HG03520 (cell line): ENCODE data around the gene EXOC6B.

Experiments used
- ATAC-seq: cut with Tn5 transposase; IDR thresholded peaks from one replicate; pipeline ENCODE4 v1.9.1; 2021; ENCODE audit warnings: mild to moderate bottlenecking, moderate library complexity; ENCODE audit not compliant: unreplicated experiment

Gene EXOC6B

DNA sequence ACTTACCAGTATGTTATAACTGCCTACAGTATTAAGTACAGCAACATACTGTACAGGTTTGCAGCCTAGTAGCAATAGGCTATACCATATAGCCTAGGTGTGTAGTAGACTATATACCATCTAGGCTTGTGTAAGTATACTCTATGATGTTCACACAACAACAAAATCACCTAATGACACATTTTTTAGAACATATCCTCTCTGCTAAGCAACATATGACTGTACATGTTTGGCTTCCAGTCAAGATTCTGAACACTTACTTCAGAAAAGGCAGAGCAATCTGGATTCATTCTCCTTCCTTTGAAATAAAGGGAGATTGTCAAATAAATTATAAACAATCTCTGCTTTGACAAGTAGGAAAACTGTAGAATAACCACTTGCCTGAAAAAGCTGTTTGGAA lies 81.8 kb downstream of the EXOC6B start:
- no peak for ATAC-seq

- ATAC-seq = no peak
Observed at GRCh38 chr2:72743481-72743880, 82.4 kb downstream of the EXOC6B start.

- no peak for ATAC-seq
Observed at GRCh38 chr2:72738096-72738495, 87.7 kb downstream of the EXOC6B start.

DNA sequence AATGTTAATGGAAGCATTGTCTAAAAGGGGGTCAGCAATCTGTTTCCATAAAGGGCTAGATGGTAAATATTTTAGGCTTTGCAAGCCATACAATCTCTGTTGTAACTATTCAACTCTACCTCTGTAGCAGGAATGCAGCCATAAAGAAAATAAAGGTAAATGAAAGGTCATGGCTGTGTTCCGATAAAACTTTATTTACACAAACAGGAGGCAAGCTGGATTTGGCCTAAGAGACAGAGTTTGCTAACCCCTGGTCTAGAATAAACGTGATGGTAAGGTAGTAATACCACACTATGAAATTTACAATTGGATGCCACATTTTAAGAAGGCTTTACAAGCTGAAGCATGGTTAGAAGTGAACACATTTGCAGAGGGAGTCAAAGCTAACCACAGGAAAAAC lies 91.4 kb downstream of the EXOC6B start:
- ATAC-seq = no peak

DNA sequence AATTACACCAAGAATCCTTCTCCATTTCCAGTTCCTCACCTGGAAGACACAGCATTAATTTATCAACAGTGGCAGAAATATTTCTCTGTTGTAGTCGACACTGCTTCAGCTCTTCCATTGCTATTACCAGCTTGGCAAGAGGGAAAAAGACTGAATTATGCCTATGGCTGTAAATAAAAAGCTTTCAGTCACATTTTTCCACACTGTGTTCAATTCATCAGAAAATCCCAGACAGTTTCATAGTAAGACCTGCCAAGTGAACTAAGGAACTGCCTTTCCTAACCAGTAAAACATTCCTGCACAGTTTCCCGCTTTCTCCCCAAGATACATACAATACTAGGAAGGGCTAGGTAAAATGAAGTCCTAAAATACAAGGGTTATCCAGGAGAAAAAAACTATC lies 94.7 kb downstream of the EXOC6B start:
- ATAC-seq = no peak

DNA sequence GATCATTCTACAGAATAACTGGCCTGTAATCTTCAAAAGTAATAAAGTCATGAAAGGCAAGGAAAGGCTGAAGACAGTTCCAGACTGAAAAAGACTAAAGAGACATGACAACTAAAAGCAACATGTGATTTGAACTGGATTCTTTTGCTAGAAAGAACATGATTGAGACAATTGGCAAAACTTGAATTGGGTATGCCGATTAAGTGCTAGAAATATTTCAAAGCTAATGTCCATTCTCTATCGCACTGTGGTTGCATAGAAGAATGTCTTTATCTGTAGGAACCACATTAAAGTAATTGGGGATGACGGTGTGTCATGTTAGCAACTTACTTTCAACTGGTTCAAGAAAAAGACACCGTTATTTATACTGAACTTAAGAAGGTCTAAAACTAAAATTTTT lies 98.5 kb downstream of the EXOC6B start:
- no peak for ATAC-seq

DNA sequence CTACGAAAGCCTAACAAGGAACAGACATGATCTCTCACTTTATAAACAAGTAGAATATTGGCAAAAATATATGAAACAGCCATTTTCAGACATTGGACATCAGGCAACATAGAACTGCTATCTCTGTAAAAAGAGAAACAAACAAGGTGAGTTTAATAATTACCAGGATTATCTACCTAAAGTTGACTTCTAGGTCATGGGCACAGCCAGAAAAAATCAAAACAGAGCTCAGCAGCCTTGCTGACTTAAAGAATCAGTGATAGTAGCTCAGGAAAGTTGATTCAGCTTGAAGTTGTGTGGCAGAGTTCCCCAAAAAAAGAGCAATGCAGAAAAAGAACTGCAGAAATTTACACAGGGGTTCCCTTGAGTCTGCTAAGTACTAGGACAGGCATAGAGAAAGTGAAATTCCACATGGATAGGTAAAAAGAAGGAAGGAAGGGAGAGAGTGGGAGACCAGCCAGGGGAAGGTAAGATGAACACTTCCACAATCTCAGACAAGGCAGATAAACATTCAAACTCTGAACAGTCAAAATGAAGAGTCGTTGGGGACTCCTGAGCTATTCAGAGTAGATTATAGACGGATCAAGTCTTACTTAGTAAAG lies 102.0 kb downstream of the EXOC6B start:
- ATAC-seq = no peak

GRCh38 chr2:72722492-72723070 lies 103.3 kb downstream of the EXOC6B start:
- ATAC-seq = no peak

DNA sequence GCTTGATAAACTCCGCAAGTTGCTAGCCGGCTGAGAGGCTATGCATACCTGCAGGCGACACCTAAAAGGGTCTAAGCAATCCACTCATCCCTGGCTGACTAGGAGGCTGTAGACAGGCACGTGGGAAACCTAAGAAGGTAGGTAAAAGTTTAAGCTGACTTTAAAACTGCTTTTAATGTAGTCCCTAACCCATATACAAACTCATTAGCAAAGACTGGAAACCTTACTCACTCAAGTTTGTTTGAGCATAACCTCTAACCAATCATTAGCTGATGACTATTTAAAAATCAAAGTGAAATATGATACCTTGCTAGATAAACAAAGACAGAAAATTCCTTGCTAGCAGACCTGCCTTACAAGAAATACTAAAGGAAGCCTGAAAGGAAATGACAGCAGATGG lies 106.4 kb downstream of the EXOC6B start:
- ATAC-seq = no peak

DNA sequence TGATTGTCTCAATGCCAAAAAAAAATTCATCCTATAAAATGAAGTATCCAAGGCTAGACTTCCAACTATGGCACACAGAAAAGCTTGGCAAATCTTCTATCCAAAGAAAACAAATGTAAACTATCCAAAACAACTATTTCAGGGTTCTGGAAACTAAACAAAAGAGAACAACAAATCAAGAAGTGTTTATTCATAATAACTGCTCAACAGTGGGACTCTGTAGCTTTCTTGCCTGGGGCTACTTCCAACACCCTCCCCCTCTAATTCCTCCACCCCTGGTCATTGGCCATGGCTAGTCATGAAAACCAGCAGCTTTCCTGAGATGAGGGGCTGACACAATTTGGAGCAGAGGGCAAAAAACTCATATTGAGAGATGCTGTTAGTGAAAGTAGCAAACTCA lies 107.0 kb downstream of the EXOC6B start:
- no peak for ATAC-seq

DNA sequence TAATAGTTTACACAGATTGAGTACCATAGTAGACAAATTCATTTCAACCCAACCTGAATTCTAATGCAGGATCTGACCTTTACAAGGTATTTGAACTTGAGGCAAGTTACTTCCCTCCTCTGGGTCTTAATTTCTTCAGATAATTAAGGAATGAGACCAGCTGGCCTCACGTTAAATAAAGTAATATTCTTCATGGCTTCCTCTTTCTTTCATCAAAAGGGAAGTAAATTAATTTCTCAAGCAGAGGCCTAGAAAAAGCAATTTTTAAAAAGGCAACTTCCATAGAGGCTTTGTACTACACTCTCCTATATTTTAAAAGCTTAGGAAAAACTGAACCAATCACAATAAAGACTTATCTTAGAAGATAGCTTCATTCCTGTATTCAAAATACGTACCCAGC lies 109.2 kb downstream of the EXOC6B start:
- no peak for ATAC-seq

- ATAC-seq = no peak
Observed at GRCh38 chr2:72713857-72714256, 112.0 kb downstream of the EXOC6B start.

- no peak for ATAC-seq
Observed at GRCh38 chr2:72712977-72713376, 112.9 kb downstream of the EXOC6B start.

GRCh38 chr2:72712304-72712703 lies 113.5 kb downstream of the EXOC6B start:
- no peak for ATAC-seq

DNA sequence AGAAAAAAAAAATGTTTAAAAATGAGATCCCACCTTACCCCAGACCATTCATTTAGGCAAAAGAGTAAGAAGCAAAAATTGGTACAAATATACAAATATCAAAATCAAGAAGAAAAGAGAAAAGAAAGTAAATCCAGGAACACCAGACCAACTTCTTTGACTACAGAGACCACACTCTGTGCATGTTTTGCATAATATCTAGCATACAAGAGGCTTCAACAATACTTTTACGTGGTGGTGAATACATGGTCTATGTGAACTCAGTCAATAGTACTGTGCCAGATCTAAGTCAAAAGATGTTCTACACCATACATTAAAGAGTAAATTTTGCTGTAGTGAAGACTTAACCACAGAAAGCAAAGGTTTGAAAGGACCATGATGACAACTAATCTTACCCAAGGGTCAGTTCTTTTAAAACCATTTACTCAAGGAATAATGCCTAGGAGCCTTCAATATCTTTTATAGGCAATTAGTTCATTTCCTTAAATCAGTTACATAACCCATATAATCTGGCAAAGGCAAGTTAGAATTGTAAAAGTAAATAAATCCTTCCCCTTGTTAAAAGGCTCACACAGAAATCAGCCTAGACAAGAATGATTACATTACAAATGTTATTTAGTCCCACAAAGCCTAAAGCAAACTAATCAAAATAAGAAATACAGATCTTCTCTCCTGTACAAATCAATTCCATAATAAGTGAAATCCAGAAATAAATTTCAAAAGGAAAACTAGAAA lies 115.2 kb downstream of the EXOC6B start:
- no peak for ATAC-seq

- ATAC-seq = no peak
Observed at GRCh38 chr2:72708236-72708635, 117.6 kb downstream of the EXOC6B start.

DNA sequence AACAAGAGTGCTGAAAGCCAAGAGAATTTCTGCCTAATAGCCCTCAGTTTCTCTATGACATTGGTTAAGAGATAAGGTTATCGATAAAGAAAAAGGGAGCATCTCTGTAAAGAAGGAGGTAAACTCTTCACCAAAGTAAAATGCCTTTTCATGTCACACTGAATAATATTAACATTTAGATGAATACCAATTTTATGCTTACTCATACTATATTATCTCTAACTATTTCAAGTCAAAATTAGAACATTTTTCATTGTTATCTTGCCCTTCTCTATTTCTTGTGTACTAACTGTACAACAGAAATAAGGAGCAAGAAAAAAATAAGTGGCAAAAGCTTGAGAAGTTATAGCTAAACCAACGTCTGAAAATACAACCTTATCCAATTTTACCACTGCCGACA lies 127.5 kb downstream of the EXOC6B start:
- ATAC-seq = no peak

- ATAC-seq = no peak
Observed at GRCh38 chr2:72696559-72696958, 129.3 kb downstream of the EXOC6B start.

- no peak for ATAC-seq
Observed at GRCh38 chr2:72695676-72696075, 130.2 kb downstream of the EXOC6B start.

DNA sequence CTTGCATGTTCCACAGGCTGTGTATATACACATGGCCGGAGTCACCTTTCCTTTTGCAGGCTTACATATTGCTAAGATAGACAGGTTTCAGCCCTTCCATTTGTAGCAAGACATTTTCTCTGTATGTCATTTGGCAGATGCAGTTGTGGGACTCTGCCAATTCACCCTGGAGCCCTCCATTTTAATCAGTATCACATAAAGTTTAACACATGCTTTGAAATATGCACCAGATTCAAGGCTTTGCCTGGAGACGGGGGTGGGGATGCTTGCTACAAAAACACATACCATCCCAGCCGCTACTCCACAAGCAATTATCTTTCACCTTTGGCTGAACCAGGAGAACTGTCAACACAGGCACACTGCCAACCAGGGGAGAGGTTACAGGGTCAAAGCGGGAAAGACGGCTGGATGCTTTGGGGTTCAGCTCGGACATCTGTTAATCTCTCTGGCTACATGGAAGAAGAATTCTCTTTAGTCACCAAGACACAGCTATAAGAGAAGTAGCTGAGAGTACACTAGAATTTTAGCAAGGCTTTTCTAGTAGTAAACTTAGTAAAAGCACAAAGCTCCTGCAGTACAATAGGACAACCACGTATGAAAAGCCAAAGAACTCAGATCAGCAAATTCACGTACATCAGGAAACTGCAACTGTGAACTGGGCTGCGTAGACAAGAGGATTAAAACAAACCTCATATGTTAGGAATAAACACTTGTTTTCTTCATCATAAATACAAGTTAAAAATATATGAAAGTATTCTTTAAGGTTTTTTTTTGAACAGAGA lies 130.9 kb downstream of the EXOC6B start:
- no peak for ATAC-seq

DNA sequence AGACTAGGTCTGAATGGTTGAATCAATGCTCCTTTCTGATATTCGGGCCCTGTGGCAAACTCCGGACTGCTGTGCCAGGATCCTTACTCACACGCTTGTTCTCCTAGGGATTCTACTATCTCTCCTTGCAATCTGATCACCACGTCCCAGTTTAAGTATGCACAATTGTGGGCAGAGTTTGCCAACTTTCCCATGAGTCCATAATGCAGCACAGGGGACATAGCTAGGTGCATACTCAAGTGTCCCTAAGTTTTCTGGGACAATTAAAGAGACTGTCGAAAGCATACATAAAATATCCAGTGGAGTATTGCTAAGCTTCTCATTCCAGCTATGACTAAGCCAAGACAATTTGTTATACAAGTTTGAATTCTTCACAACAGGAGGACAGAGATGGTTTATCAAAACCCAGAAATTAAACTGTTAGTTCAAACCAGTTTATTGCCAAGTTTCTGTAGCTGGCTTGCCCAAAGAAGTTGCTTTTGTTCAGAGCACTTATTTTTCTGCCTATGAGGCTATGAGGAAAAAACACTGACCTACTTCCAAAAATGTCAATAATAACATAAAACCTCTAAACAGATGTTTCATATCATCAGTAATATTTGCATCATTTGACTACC lies 136.1 kb downstream of the EXOC6B start:
- ATAC-seq = no peak
